SK-N-SH (cell line): Measurements from ENCODE around the gene IL17RB. TPM values are rescaled to one million over a fixed set of nuclear protein-coding genes. Genes with fewer than 3 reads are reported as not detected.

Experiments used
- CTCF ChIA-PET: fragments of 300-600, 350-600 bp; formaldehyde crosslinking; extraction: SDS; loops from one replicate; lab custom pipeline; 2021; lab: Yijun Ruan, JAX
- POLR2A ChIA-PET: fragments of 350-600 bp; sonication (Branson Sonifier 250); formaldehyde crosslinking; extraction: SDS; loops from one replicate; lab custom pipeline; 2020; ENCODE audit warnings: antibody characterized with exemption, inconsistent platforms; lab: Yijun Ruan, JAX
- DNase-seq: peaks from one replicate; pipeline ENCODE4 v3.0.0; 2012
- H2AFZ ChIP-seq: fragments of 200-600 bp; sonication (generic); 2 replicates; pipeline ENCODE4 v1.8.1; 2016; ENCODE audit warnings: antibody characterized with exemption, mild to moderate bottlenecking, low read depth
- H3F3A ChIP-seq: fragments of 200-600 bp; sonication (generic); replicated peaks from 2 replicates; pipeline ENCODE3; 2016; ENCODE audit warnings: antibody characterized with exemption, mild to moderate bottlenecking; ENCODE audit not compliant: insufficient read depth
- H3K27ac ChIP-seq, 2 experiments: fragments of 200-500 bp in 1 of 2; fragments of 200-600 bp in 1 of 2; sonication (Bioruptor generic) in 1 of 2; sonication (generic), shearing (Covaris generic) in 1 of 2; 2 replicates each; pipeline versions ENCODE4 v1.5.1 to v1.6.1; 2014 to 2016; ENCODE audit warnings: low read depth in 2 of 2, inconsistent platforms in 1 of 2, low read length in 1 of 2, mild to moderate bottlenecking in 1 of 2, mixed read lengths in 1 of 2
- H3K27me3 ChIP-seq: fragments of 200-600 bp; sonication (generic), shearing (Covaris generic); 2 replicates; pipeline ENCODE4 v1.6.1; 2016; ENCODE audit warnings: mixed run types; ENCODE audit not compliant: insufficient read depth
- H3K36me3 ChIP-seq, 2 experiments: fragments of 200-500 bp in 1 of 2; fragments of 200-600 bp in 1 of 2; sonication (Bioruptor generic) in 1 of 2; sonication (generic) in 1 of 2; replicated peaks in 1 of 2; 2 replicates each; pipeline versions ENCODE3 to v1.5.1; 2014 to 2016; ENCODE audit warnings: low read length in 1 of 2, mild to moderate bottlenecking in 1 of 2; ENCODE audit not compliant: insufficient read depth in 2 of 2, control insufficient read depth in 1 of 2
- H3K4me1 ChIP-seq, 2 experiments: fragments of 200-500 bp in 1 of 2; fragments of 200-600 bp in 1 of 2; sonication (Bioruptor generic) in 1 of 2; sonication (generic), shearing (Covaris generic) in 1 of 2; 2 replicates each; pipeline versions ENCODE4 v1.5.1 to v1.6.1; 2014 to 2016; ENCODE audit warnings: low read depth in 1 of 2, low read length in 1 of 2, mixed run types in 1 of 2; ENCODE audit not compliant: insufficient read depth in 2 of 2, control insufficient read depth in 1 of 2
- H3K4me2 ChIP-seq: fragments of 200-600 bp; sonication (generic), shearing (Covaris generic); 2 replicates; pipeline ENCODE4 v1.6.1; 2017; ENCODE audit warnings: mixed run types
- H3K4me3 ChIP-seq, 2 experiments: fragments of 200-500 bp in 1 of 2; fragments of 200-600 bp in 1 of 2; sonication (Bioruptor generic) in 1 of 2; sonication (generic), shearing (Covaris generic) in 1 of 2; 2 replicates each; pipeline versions ENCODE4 v1.5.1 to v1.8.1; 2014 to 2016; ENCODE audit warnings: low read depth in 2 of 2, inconsistent platforms in 1 of 2, low read length in 1 of 2, mild to moderate bottlenecking in 1 of 2, mixed read lengths in 1 of 2, moderate library complexity in 1 of 2
- H3K79me2 ChIP-seq: fragments of 200-600 bp; sonication (generic); 2 replicates; pipeline ENCODE4 v1.8.1; 2017; ENCODE audit warnings: mild to moderate bottlenecking; ENCODE audit not compliant: insufficient read depth
- H3K9ac ChIP-seq: fragments of 200-600 bp; sonication (generic); 2 replicates; pipeline ENCODE4 v1.6.1; 2017; ENCODE audit warnings: mixed run types
- H3K9me2 ChIP-seq: fragments of 200-600 bp; sonication (generic); 2 replicates; pipeline ENCODE4 v1.6.1; 2017; ENCODE audit warnings: mixed run types
- H3K9me3 ChIP-seq: fragments of 200-600 bp; sonication (generic); 2 replicates; pipeline ENCODE4 v1.6.1; 2017; ENCODE audit warnings: mixed run types, mild to moderate bottlenecking, moderate library complexity
- H4K20me1 ChIP-seq: fragments of 200-600 bp; sonication (generic); 2 replicates; pipeline ENCODE4 v1.6.1; 2017; ENCODE audit warnings: mild to moderate bottlenecking, mixed run types; ENCODE audit not compliant: insufficient read depth
- CTCF ChIP-seq: fragments of 200-600 bp; sonication (generic); IDR thresholded peaks from 2 replicates; pipeline ENCODE4 v1.6.1; 2017; ENCODE audit warnings: antibody characterized with exemption, mild to moderate bottlenecking, moderate library complexity
- ELF1 ChIP-seq: IDR thresholded peaks from 2 replicates; pipeline ENCODE4 v1.4.0; 2012
- EP300 ChIP-seq, 2 experiments: IDR thresholded peaks; 2 replicates each; pipeline versions ENCODE4 v1.4.0 to v1.6.1; 2012; ENCODE audit warnings: borderline replicate concordance in 1 of 2, low read depth in 1 of 2, low read length in 1 of 2
- FOSL2 ChIP-seq: IDR thresholded peaks from 2 replicates; pipeline ENCODE4 v1.4.0; 2012; ENCODE audit warnings: low read depth, mild to moderate bottlenecking, moderate library complexity, borderline replicate concordance
- FOXM1 ChIP-seq: IDR thresholded peaks from 2 replicates; pipeline ENCODE4 v1.4.0; 2012; ENCODE audit warnings: low read depth, mild to moderate bottlenecking
- GABPA ChIP-seq: IDR thresholded peaks from 2 replicates; pipeline ENCODE4 v1.4.0; 2012; ENCODE audit warnings: low read depth, mild to moderate bottlenecking
- MAX ChIP-seq: IDR thresholded peaks from 2 replicates; pipeline ENCODE4 v1.4.0; 2012; ENCODE audit warnings: low read depth
- MEF2A ChIP-seq: IDR thresholded peaks from 2 replicates; pipeline ENCODE4 v1.4.0; 2012; ENCODE audit warnings: low read depth, borderline replicate concordance
- NRF1 ChIP-seq: IDR thresholded peaks from 2 replicates; pipeline ENCODE4 v1.6.1; 2012; ENCODE audit warnings: low read depth, mild to moderate bottlenecking, low read length
- PBX3 ChIP-seq: IDR thresholded peaks from 2 replicates; pipeline ENCODE4; 2012
- RCOR1 ChIP-seq: fragments of 150-350 bp; IDR thresholded peaks from 2 replicates; pipeline ENCODE4 v1.6.1; 2017; ENCODE audit warnings: antibody characterized with exemption, low read length
- RFX5 ChIP-seq: IDR thresholded peaks from 2 replicates; pipeline ENCODE4 v1.6.1; 2012; ENCODE audit warnings: mild to moderate bottlenecking, improper control_type of control experiment, low read length
- RXRA ChIP-seq: IDR thresholded peaks from 2 replicates; pipeline ENCODE4 v1.4.0; 2012; ENCODE audit warnings: low read depth, mild to moderate bottlenecking, borderline replicate concordance
- SIN3A ChIP-seq: IDR thresholded peaks from 2 replicates; pipeline ENCODE4 v1.6.1; 2012; ENCODE audit warnings: low read depth, mild to moderate bottlenecking, low read length, moderate library complexity, borderline replicate concordance
- TAF1 ChIP-seq: IDR thresholded peaks from 2 replicates; pipeline ENCODE4 v1.6.1; 2012; ENCODE audit warnings: low read depth, mild to moderate bottlenecking, low read length, moderate library complexity, borderline replicate concordance
- TCF12 ChIP-seq: IDR thresholded peaks from 2 replicates; pipeline ENCODE4 v1.4.0; 2012
- TEAD4 ChIP-seq: IDR thresholded peaks from 2 replicates; pipeline ENCODE4 v1.4.0; 2012; ENCODE audit warnings: mild to moderate bottlenecking, borderline replicate concordance; ENCODE audit not compliant: insufficient read depth
- USF1 ChIP-seq: IDR thresholded peaks from 2 replicates; pipeline ENCODE4 v1.4.0; 2012; ENCODE audit warnings: low read depth, borderline replicate concordance
- USF2 ChIP-seq: fragments of 150-350 bp; IDR thresholded peaks from 2 replicates; pipeline ENCODE4 v1.6.1; 2017; ENCODE audit warnings: antibody characterized with exemption, low read length, low read depth, borderline replicate concordance
- WGBS: methylation state at CpG from one replicate; pipeline ENCODE4 v1.1.6; 2017; ENCODE audit warnings: low lambda C conversion rate; 5-methylcytosine and 5-hydroxymethylcytosine counted together
- polyA plus RNA-seq, 3 experiments: library from polyadenylated mRNA; depleted of rRNA; stranded (reverse); fragments of >200 nt; gene quantifications; 2 replicates each; pipeline ENCODE4 v1.2.3, GENCODE V29; 2012

The IL17RB gene
- polyA plus RNA-seq, 1 of the 3 experiments (the other 2 are of a cell fraction): 0.10 TPM

- CTCF ChIA-PET: interaction anchor here (0.7 to 1.5 kb wide), 2 partner anchors 46 to 112 kb away, joined by 3 to 4 read pairs; no protein-coding TSS in a partner anchor
- Histone ChIP-seq H4K20me1 (no peaks in the 10 kb centered on the region), H3K4me1 (peaks cover under 1 to 50% of the 10 kb centered on the region in 2 experiments; a peak in 3 of 4 replicates), H3K9me3 (no peaks in the 10 kb centered on the region), H3K79me2 (no peaks in the 10 kb centered on the region), H3K4me3 (no peak overlapping the region), H3K9ac (no peak overlapping the region), H3K9me2 (no peaks in the 10 kb centered on the region)
- 79% methylated on average over 11 of the region's 12 CpGs for WGBS
- no peak for DNase-seq
- TF ChIP-seq NRF1 (no peak), TEAD4 (no peak), FOSL2 (no peak), TAF1 (no peak), FOXM1 (no peak), GABPA (no peak), RFX5 (no peak), PBX3 (no peak), TCF12 (no peak)
- TF ChIP-seq, all 33 proteins: peak for 0
- Histone ChIP-seq H3F3A (no peaks in the 10 kb centered on the region), H3K4me2 (no peak overlapping the region), H3K27ac (no peak overlapping the region), H2AFZ (no peak overlapping the region), H3K36me3 (no peaks in the 10 kb centered on the region), H3K27me3 (no peaks in the 10 kb centered on the region)
- POLR2A ChIA-PET: no interaction called here
Observed at GRCh38 chr3:53799338-53799865, 47.0 kb upstream of the IL17RB start.

GRCh38 chr3:53800041-53800906 lies 46.1 kb upstream of the IL17RB start:
- no peak for DNase-seq
- Histone ChIP-seq H3K79me2 (no peaks in the 10 kb centered on the region), H2AFZ (no peak overlapping the region), H3K4me2 (no peak overlapping the region), H3K9me3 (no peaks in the 10 kb centered on the region), H3K36me3 (no peaks in the 10 kb centered on the region), H4K20me1 (no peaks in the 10 kb centered on the region), H3K4me1 (peaks cover 8 to 48% of the 10 kb centered on the region in 2 experiments), H3K4me3 (no peak overlapping the region), H3K27ac (no peak overlapping the region), H3F3A (no peaks in the 10 kb centered on the region), H3K27me3 (no peaks in the 10 kb centered on the region), H3K9ac (no peak overlapping the region), H3K9me2 (no peaks in the 10 kb centered on the region)
- WGBS: 81% methylated on average over 13 of the region's 16 CpGs
- ChIA-PET POLR2A (interaction anchor here (0.7 kb wide), 1 partner anchor 112 kb away, joined by 3 read pairs; no protein-coding TSS in a partner anchor), CTCF (interaction anchor here (1.5 kb wide), 1 partner anchor 45 kb away, joined by 3 read pairs; no protein-coding TSS in a partner anchor)
- TF ChIP-seq PBX3 (no peak), RXRA (no peak), TAF1 (no peak), EP300 (IDR thresholded peaks at IDR 0.05; ENCODE audit: borderline replicate concordance in 1 of 2, low read depth in 1 of 2, low read length in 1 of 2) (no peak), ELF1 (no peak), TCF12 (no peak), USF1 (no peak), CTCF (no peak), MAX (no peak), USF2 (no peak), MEF2A (no peak), SIN3A (no peak), RCOR1 (no peak)
